B cell (primary cell): ENCODE data around the gene CAPS2. TPM values are rescaled to one million over a fixed set of nuclear protein-coding genes. Genes with fewer than 3 reads are reported as not detected.

Source experiments
- ATAC-seq: fragments of 200-7000 bp; cut with Tn5 transposase; one replicate; pipeline ENCODE4 v1.10.0; 2021; ENCODE audit warnings: low read depth, mild to moderate bottlenecking, moderate number of reproducible peaks, moderate library complexity
- CTCF ChIA-PET: fragments of 350-600 bp; sonication (Branson Sonifier 250); formaldehyde crosslinking; loops from one replicate; lab custom pipeline; 2021; ENCODE audit warnings: antibody characterized with exemption, inconsistent platforms; lab: Charles Lee
- POLR2A ChIA-PET: fragments of 350-600 bp; sonication (Branson Sonifier 250); formaldehyde crosslinking; loops from one replicate; lab custom pipeline; 2021; ENCODE audit warnings: antibody characterized with exemption; lab: Charles Lee
- DNase-seq: peaks from one replicate; pipeline ENCODE4 v3.0.0; 2013
- H2AFZ ChIP-seq: 2 replicates; pipeline ENCODE4 v1.6.1; 2012; ENCODE audit warnings: mild to moderate bottlenecking, low read depth, low read length; ENCODE audit not compliant: insufficient read depth, poor library complexity, severe bottlenecking
- H3K27ac ChIP-seq, 2 donors: 1 replicate in 1 of 2; 2 replicates in 1 of 2; pipeline ENCODE4 v1.5.1; 2012 to 2013; ENCODE audit warnings: low read length in 2 of 2, mild to moderate bottlenecking in 2 of 2, moderate library complexity in 1 of 2
- H3K27me3 ChIP-seq, 4 experiments: fragments of 200-600 bp in 1 of 4; sonication (generic) in 1 of 4; replicated peaks in 1 of 4; 1 replicate in 2 of 4; 2 replicates in 2 of 4; pipeline versions ENCODE4 v1.6.1 to v1.7.0; 2013 to 2016; ENCODE audit warnings: low read length in 3 of 4, mild to moderate bottlenecking in 2 of 4, mixed read lengths in 1 of 4, moderate library complexity in 1 of 4; ENCODE audit not compliant: insufficient read depth in 4 of 4, control insufficient read depth in 3 of 4; ENCODE audit errors: control extremely low read depth in 1 of 4
- H3K36me3 ChIP-seq, 2 experiments: replicated peaks in 1 of 2; 1 replicate in 1 of 2; 2 replicates in 1 of 2; pipeline versions ENCODE4 v1.6.1 to v1.7.1; 2013; ENCODE audit warnings: low read length in 1 of 2; ENCODE audit not compliant: insufficient read depth in 2 of 2, control insufficient read depth in 1 of 2; ENCODE audit errors: control extremely low read depth in 1 of 2, extremely low read depth in 1 of 2
- H3K4me1 ChIP-seq, 2 donors: fragments of 200-600 bp in 1 of 2; sonication (generic) in 1 of 2; 1 replicate in 1 of 2; 2 replicates in 1 of 2; pipeline versions ENCODE4 v1.5.1 to v1.6.1; 2013 to 2017; ENCODE audit warnings: low read length in 2 of 2; ENCODE audit not compliant: control insufficient read depth in 2 of 2, insufficient read depth in 2 of 2
- H3K4me2 ChIP-seq: replicated peaks from 2 replicates; pipeline ENCODE3; 2012; ENCODE audit warnings: mild to moderate bottlenecking, low read depth, low read length; ENCODE audit not compliant: poor library complexity, severe bottlenecking
- H3K4me3 ChIP-seq, 5 experiments: fragments of 200-600 bp in 1 of 5; sonication (generic) in 1 of 5; 1 replicate in 3 of 5; 2 replicates in 2 of 5; pipeline versions ENCODE4 v1.5.1 to v1.7.0; 2011 to 2016; ENCODE audit warnings: low read length in 4 of 5, mild to moderate bottlenecking in 4 of 5, low read depth in 2 of 5, control low read depth in 1 of 5, moderate library complexity in 1 of 5; ENCODE audit not compliant: insufficient read depth in 1 of 5; ENCODE audit errors: control extremely low read depth in 1 of 5, extremely low read depth in 1 of 5
- H3K79me2 ChIP-seq: fragments of 200-600 bp; sonication (generic); one replicate; pipeline ENCODE4 v1.6.0; 2016; ENCODE audit warnings: low read length; ENCODE audit not compliant: control insufficient read depth, insufficient read depth
- H3K9ac ChIP-seq: fragments of 200-600 bp; sonication (generic); 2 replicates; pipeline ENCODE4 v1.6.1; 2017; ENCODE audit warnings: mild to moderate bottlenecking, low read length, moderate library complexity
- H3K9me3 ChIP-seq, 3 donors: one replicate each; pipeline versions ENCODE4 v1.6.1 to v1.7.1; 2013; ENCODE audit warnings: low read length in 2 of 3; ENCODE audit not compliant: control insufficient read depth in 2 of 3, insufficient read depth in 1 of 3; ENCODE audit errors: control extremely low read depth in 1 of 3
- H4K20me1 ChIP-seq: 2 replicates; pipeline ENCODE4 v1.6.0; 2012; ENCODE audit warnings: mild to moderate bottlenecking, low read length; ENCODE audit not compliant: insufficient read depth, control insufficient read depth, poor library complexity, severe bottlenecking
- H3K27ac Mint-ChIP-seq: one replicate; pipeline ENCODE4 v1.8.0; 2021; ENCODE audit warnings: mixed read lengths
- H3K27me3 Mint-ChIP-seq: one replicate; pipeline ENCODE4 v1.8.0; 2021; ENCODE audit warnings: mixed read lengths
- H3K4me1 Mint-ChIP-seq: one replicate; pipeline ENCODE4 v1.8.0; 2021; ENCODE audit warnings: mixed read lengths
- H3K4me3 Mint-ChIP-seq: one replicate; pipeline ENCODE4 v1.8.0; 2021; ENCODE audit warnings: mixed read lengths
- H3K9me3 Mint-ChIP-seq: one replicate; pipeline ENCODE4 v1.8.0; 2022; ENCODE audit warnings: mixed read lengths; ENCODE audit not compliant: insufficient read depth
- EZH2 ChIP-seq: IDR thresholded peaks from 2 replicates; pipeline ENCODE4 v1.6.1; 2012; ENCODE audit warnings: borderline replicate concordance, low read depth, mild to moderate bottlenecking, moderate library complexity, low read length; ENCODE audit not compliant: insufficient read depth, poor library complexity, severe bottlenecking
- intact Hi-C: fragments of 100-400 bp; cut with micrococcal nuclease; formaldehyde crosslinking; loops from one replicate; pipeline ENCODE4 v1.10.0; 2022
- polyA plus RNA-seq: library from polyadenylated mRNA; depleted of rRNA; stranded (reverse); fragments of >200 nt; gene quantifications from 2 replicates; pipeline ENCODE4 v1.2.3, GENCODE V29; 2012
- total RNA-seq, 2 donors: library from RNA; stranded (reverse); fragments of 120-200 nt in 1 of 2; gene quantifications; 1 replicate in 1 of 2; 2 replicates in 1 of 2; pipeline versions ENCODE4 v1.2.3 to v1.2.4, GENCODE V29; 2013 to 2022
- TF ChIP-seq, protein P1 (sequence below): fragments of 200-600 bp; IDR thresholded peaks from one replicate; pipeline ENCODE4 v1.8.0; 2022; ENCODE audit warnings: antibody characterized with exemption, mild to moderate bottlenecking

CAPS2 gene
- total and polyA plus RNA-seq, 2 donors (not counting 1 experiment from before 2014, with no cell fraction given) = 2.3 to 8.4 TPM

- Mint-ChIP-seq H3K4me3 (no peak overlapping the region), H3K27ac (no peak overlapping the region), H3K9me3 (peaks cover 4% of the 10 kb centered on the region), H3K27me3 (no peaks in the 10 kb centered on the region), H3K4me1 (no peaks in the 10 kb centered on the region)
- H3K36me3 ChIP-seq = no peaks in the 10 kb centered on the region
- no peaks in the 10 kb centered on the region for H3K27me3 ChIP-seq
- no peak overlapping the region for H3K4me2 ChIP-seq
- no peak overlapping the region for H2AFZ ChIP-seq
- H3K4me1 ChIP-seq = no peaks in the 10 kb centered on the region
- no peak for ATAC-seq
- no peak overlapping the region for H3K27ac ChIP-seq
- no peaks in the 10 kb centered on the region for H4K20me1 ChIP-seq
- no peak for TF ChIP-seq EZH2
- TF ChIP-seq, protein P1, sequence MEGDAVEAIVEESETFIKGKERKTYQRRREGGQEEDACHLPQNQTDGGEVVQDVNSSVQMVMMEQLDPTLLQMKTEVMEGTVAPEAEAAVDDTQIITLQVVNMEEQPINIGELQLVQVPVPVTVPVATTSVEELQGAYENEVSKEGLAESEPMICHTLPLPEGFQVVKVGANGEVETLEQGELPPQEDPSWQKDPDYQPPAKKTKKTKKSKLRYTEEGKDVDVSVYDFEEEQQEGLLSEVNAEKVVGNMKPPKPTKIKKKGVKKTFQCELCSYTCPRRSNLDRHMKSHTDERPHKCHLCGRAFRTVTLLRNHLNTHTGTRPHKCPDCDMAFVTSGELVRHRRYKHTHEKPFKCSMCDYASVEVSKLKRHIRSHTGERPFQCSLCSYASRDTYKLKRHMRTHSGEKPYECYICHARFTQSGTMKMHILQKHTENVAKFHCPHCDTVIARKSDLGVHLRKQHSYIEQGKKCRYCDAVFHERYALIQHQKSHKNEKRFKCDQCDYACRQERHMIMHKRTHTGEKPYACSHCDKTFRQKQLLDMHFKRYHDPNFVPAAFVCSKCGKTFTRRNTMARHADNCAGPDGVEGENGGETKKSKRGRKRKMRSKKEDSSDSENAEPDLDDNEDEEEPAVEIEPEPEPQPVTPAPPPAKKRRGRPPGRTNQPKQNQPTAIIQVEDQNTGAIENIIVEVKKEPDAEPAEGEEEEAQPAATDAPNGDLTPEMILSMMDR = no peak
- CTCF ChIA-PET = no interaction called here
- no peak for DNase-seq
- H3K9ac ChIP-seq = no peak overlapping the region
- H3K4me3 ChIP-seq = no peak overlapping the region
- intact Hi-C loops = no loop called here
- no peaks in the 10 kb centered on the region for H3K79me2 ChIP-seq
- H3K9me3 ChIP-seq = peaks cover 0 to 7% (median 0%) of the 10 kb centered on the region in 3 donors
- POLR2A ChIA-PET = no interaction called here
Observed at GRCh38 chr12:75245108-75245507, 85.0 kb downstream of the CAPS2 start.

GRCh38 chr12:75239987-75240386, 90.1 kb downstream of the CAPS2 start:
- Mint-ChIP-seq H3K4me3 (no peak overlapping the region), H3K4me1 (no peaks in the 10 kb centered on the region), H3K9me3 (peaks cover 4% of the 10 kb centered on the region), H3K27me3 (no peaks in the 10 kb centered on the region), H3K27ac (no peak overlapping the region)
- no peak overlapping the region for H3K4me2 ChIP-seq
- intact Hi-C loops = no loop called here
- no peak overlapping the region for H2AFZ ChIP-seq
- H3K4me3 ChIP-seq = no peak overlapping the region
- H3K27me3 ChIP-seq = no peaks in the 10 kb centered on the region
- H4K20me1 ChIP-seq = no peaks in the 10 kb centered on the region
- H3K36me3 ChIP-seq = no peaks in the 10 kb centered on the region
- ChIA-PET POLR2A (no interaction called here), CTCF (no interaction called here)
- H3K4me1 ChIP-seq = no peaks in the 10 kb centered on the region
- no peaks in the 10 kb centered on the region for H3K79me2 ChIP-seq
- peaks cover 0 to 7% (median 1%) of the 10 kb centered on the region in 3 donors for H3K9me3 ChIP-seq
- TF ChIP-seq EZH2 = no peak
- TF ChIP-seq, protein P1 = no peak
- ATAC-seq = no peak
- H3K9ac ChIP-seq = no peak overlapping the region
- DNase-seq = no peak
- H3K27ac ChIP-seq = no peak overlapping the region
